Heart left ventricle (tissue), 16 donors: ENCODE results near the gene LAMA5. TPM values are rescaled to one million over a fixed set of nuclear protein-coding genes. Genes with fewer than 3 reads are reported as not detected.

Experiments
- ATAC-seq, 4 donors: fragments of 200-7000 bp; cut with Tn5 transposase; one replicate each; pipeline ENCODE4 v1.9.1; 2020 to 2022; ENCODE audit warnings: moderate library complexity in 4 of 4, mild to moderate bottlenecking in 3 of 4, moderate number of reproducible peaks in 1 of 4
- DNase-seq, 5 donors: peaks; one replicate each; pipeline ENCODE4 v3.0.0-alpha.2; 2020
- H3K27ac ChIP-seq, 12 donors: fragments of 200-600 bp; sonication (generic) in 4 of 12; one replicate each; pipeline versions ENCODE4 v1.5.0 to v1.8.0; 2016 to 2022; ENCODE audit warnings: mild to moderate bottlenecking in 2 of 12
- H3K27me3 ChIP-seq, 9 donors: fragments of 200-600 bp; sonication (generic) in 2 of 9; one replicate each; pipeline versions ENCODE4 v1.5.1 to v1.8.0; 2016 to 2022; ENCODE audit warnings: mild to moderate bottlenecking in 3 of 9
- H3K36me3 ChIP-seq, 9 donors: fragments of 200-600 bp; sonication (generic) in 2 of 9; one replicate each; pipeline versions ENCODE4 v1.5.0 to v1.8.0; 2018 to 2022; ENCODE audit warnings: mild to moderate bottlenecking in 2 of 9
- H3K4me1 ChIP-seq, 12 donors: fragments of 200-600 bp; sonication (generic) in 4 of 12; one replicate each; pipeline versions ENCODE4 v1.5.0 to v1.8.0; 2016 to 2022; ENCODE audit warnings: mild to moderate bottlenecking in 3 of 12
- H3K4me3 ChIP-seq, 12 donors: fragments of 200-600 bp; sonication (generic) in 4 of 12; one replicate each; pipeline versions ENCODE4 v1.5.0 to v1.8.0; 2017 to 2022; ENCODE audit warnings: mild to moderate bottlenecking in 9 of 12, moderate library complexity in 4 of 12
- H3K9me3 ChIP-seq, 12 donors: fragments of 200-600 bp; sonication (generic) in 4 of 12; one replicate each; pipeline versions ENCODE4 v1.5.0 to v1.8.0; 2016 to 2022; ENCODE audit warnings: mild to moderate bottlenecking in 1 of 12
- CTCF ChIP-seq, 12 donors: fragments of 200-600 bp; sonication (generic) in 4 of 12; IDR thresholded peaks; one replicate each; pipeline versions ENCODE4 v1.5.0 to v1.8.0; 2018 to 2022; ENCODE audit warnings: antibody characterized with exemption in 12 of 12, mild to moderate bottlenecking in 5 of 12
- POLR2A ChIP-seq, 2 donors: fragments of 450-650 bp; IDR thresholded peaks; one replicate each; pipeline ENCODE4 v1.6.1; 2017; ENCODE audit warnings: antibody characterized with exemption in 2 of 2, mild to moderate bottlenecking in 2 of 2, moderate library complexity in 2 of 2
- WGBS, 4 donors: extraction: QIAGEN DNeasy Blood & Tissue Kit in 2 of 4; methylation state at CpG; one replicate each; pipeline versions ENCODE4 v1.1.5 to v1.1.7; 2013 to 2018; 5-methylcytosine and 5-hydroxymethylcytosine counted together
- intact Hi-C, 10 donors: fragments of 100-400 bp; cut with DNase I; formaldehyde crosslinking; loops; one replicate each; pipeline versions ENCODE4 v1.11.1 to v1.14.2; 2022
- polyA plus RNA-seq, 2 donors: library from polyadenylated mRNA; stranded (reverse); fragments of 200-250 nt; gene quantifications; one replicate each; pipeline ENCODE4 v1.2.3, GENCODE V29; 2013
- total RNA-seq, 9 donors: library from RNA; depleted of rRNA in 2 of 9; stranded (reverse); fragments of >200 nt in 2 of 9; fragmentation: NEBNext Ultra II Directional in 3 of 9; extraction: Animal tissue kit (Norgen Biotek cat#: 25700) in 3 of 9; gene quantifications; one replicate each; pipeline versions ENCODE4 v1.1.0 to v1.2.4, GENCODE V29; 2016 to 2023
- donor health status: ischemic (EF 13 %, LVEDD 7.1; RV severe dilation, severe dysfunction).
- donor health status: healthy with polysubstance abuse.
- donor health status: DM: no; HTN: yes; CAD: no.
- donor health status: DM: no; HTN: no; CAD: no.
- donor health status: ischemic (EF 25% LVEDD 6.9; RV normal size, moderate dysfunction).
- donor health status: ischemic (EF 25% LVEDD 5.7; RV mildly dilated, moderate dysfunction).
- donor health status: healthy.
- donor health status: DM: yes; HTN: yes; CAD: no.
- donor health status: ischemic (EF 35%, LVEDD 5.7; RV mildly dilated, moderate dysfunction).
- donor health status: nonischemic (EF 11% LVEDD 7.7; RV severe dilation, severe dysfunction).
- donor health status: DM: yes; HTN: yes; CAD: no.
- donor health status: PGD.
- donor health status: ischemic (EF 29% LVEDD 5.4; RV normal size, mild dysfunction).
- donor health status: nonischemic (EF 23%, LVEDD 6.1; RV moderate dilation, normal function).

Gene LAMA5
- total and polyA plus RNA-seq, 11 donors: 57.4 to 128 (median 73.6) TPM

GRCh38 chr20:62350098-62350628 is 16.9 kb downstream of the LAMA5 start:
- intact Hi-C loops: loop anchor here in 4 of 10 donors (5.0 to 10.0 kb wide), 4 partner anchors 38 to 48 kb away; partner anchors contain the start of gene ADRM1 (in 2 of the 4)
- peak overlapping the region in 1 of 12 donors; percentile 92 for H3K27ac ChIP-seq
- no peak overlapping the region for H3K4me3 ChIP-seq
- no peaks in the 10 kb centered on the region for H3K27me3 ChIP-seq
- WGBS, 4 donors: 63 to 83% (median 72%) methylated on average over 12 to 16 of the region's 16 CpGs
- no peak for TF ChIP-seq POLR2A (IDR thresholded peaks at IDR 0.05)
- no peak for TF ChIP-seq CTCF (IDR thresholded peaks at IDR 0.05)
- H3K9me3 ChIP-seq: peaks cover 0 to 11% (median 0%) of the 10 kb centered on the region in 12 donors
- ATAC-seq: no peak
- H3K4me1 ChIP-seq: peaks cover 12 to 32% (median 22%) of the 10 kb centered on the region in 12 donors
- peak in 3 of 5 donors; percentile 22 to 56 (median 22) for DNase-seq
- H3K36me3 ChIP-seq: peaks cover 0 to 64% (median 45%) of the 10 kb centered on the region in 9 donors

- ATAC-seq (no peak), DNase-seq (peak in 1 of 5 donors; percentile 2)
- no peak overlapping the region for H3K4me3 ChIP-seq
- H3K4me1 ChIP-seq: peaks cover 6 to 27% (median 17%) of the 10 kb centered on the region in 12 donors
- WGBS, 4 donors: 83 to 91% (median 85%) methylated on average over 7 of the region's 7 CpGs
- intact Hi-C loops: loop anchor here in 6 of 10 donors (5.0 to 10.0 kb wide), 6 partner anchors 33 to 47 kb away; partner anchors contain the start of genes ADRM1 (in 2 of the 6) and RPS21 (in 1 of the 6)
- peak overlapping the region in 1 of 12 donors; percentile 92 for H3K27ac ChIP-seq
- no peaks in the 10 kb centered on the region for H3K27me3 ChIP-seq
- H3K36me3 ChIP-seq: peaks cover 0 to 70% (median 50%) of the 10 kb centered on the region in 9 donors
- H3K9me3 ChIP-seq: peaks cover 0 to 11% (median 0%) of the 10 kb centered on the region in 12 donors
- TF ChIP-seq POLR2A (IDR thresholded peaks at IDR 0.05) (no peak), CTCF (IDR thresholded peaks at IDR 0.05) (no peak)
Measured at GRCh38 chr20:62349556-62350097, 17.5 kb downstream of the LAMA5 start.

GRCh38 chr20:62348604-62349003 is 18.5 kb downstream of the LAMA5 start:
- TF ChIP-seq CTCF (IDR thresholded peaks at IDR 0.05) (no peak), POLR2A (IDR thresholded peaks at IDR 0.05) (no peak)
- H3K27ac ChIP-seq: peak overlapping the region in 1 of 12 donors; percentile 4
- H3K36me3 ChIP-seq: peaks cover 0 to 80% (median 59%) of the 10 kb centered on the region in 9 donors
- H3K4me3 ChIP-seq: no peak overlapping the region
- intact Hi-C loops: loop anchor here in 2 of 10 donors (5.0 kb wide), 3 partner anchors 34 to 39 kb away; partner anchors contain the start of gene RPS21 (in 1 of the 2)
- H3K27me3 ChIP-seq: no peaks in the 10 kb centered on the region
- ATAC-seq (no peak), DNase-seq (no peak)
- peaks cover 0 to 11% (median 0%) of the 10 kb centered on the region in 12 donors for H3K9me3 ChIP-seq
- WGBS, 4 donors: 64 to 100% (median 96%) methylated on average over 1 of the region's 1 CpG
- H3K4me1 ChIP-seq: peaks cover 0 to 17% (median 8%) of the 10 kb centered on the region in 12 donors

GRCh38 chr20:62347445-62347844 is 19.7 kb downstream of the LAMA5 start:
- ATAC-seq (no peak), DNase-seq (peak in 1 of 5 donors; percentile 8)
- 78 to 94% (median 82%) methylated on average over 6 to 9 of the region's 9 CpGs for WGBS, 4 donors
- no peak overlapping the region for H3K4me3 ChIP-seq
- peak overlapping the region in 1 of 12 donors; percentile 54 for H3K27ac ChIP-seq
- peaks cover 0 to 88% (median 70%) of the 10 kb centered on the region in 9 donors for H3K36me3 ChIP-seq
- peaks cover 0 to 8% (median 0%) of the 10 kb centered on the region in 12 donors for H3K4me1 ChIP-seq
- peaks cover 0 to 11% (median 0%) of the 10 kb centered on the region in 12 donors for H3K9me3 ChIP-seq
- H3K27me3 ChIP-seq: no peaks in the 10 kb centered on the region
- TF ChIP-seq CTCF (IDR thresholded peaks at IDR 0.05): no peak
- no peak for TF ChIP-seq POLR2A (IDR thresholded peaks at IDR 0.05)
- intact Hi-C loops: loop anchor here in 2 of 10 donors (5.0 kb wide), 3 partner anchors 35 to 40 kb away; partner anchors contain the start of gene RPS21 (in 1 of the 2)
